Measurements from ENCODE around the gene ANO2. TPM values are rescaled to one million over a fixed set of nuclear protein-coding genes. Genes with fewer than 3 reads are reported as not detected.
"Not testable (repeated sequence)": the region's sequence is repeated elsewhere in the genome, so short reads cannot be mapped to it uniquely, and the experiment has no call there.

The ANO2 gene
- total RNA-seq, 1 experiment from 2014 or later, result 2.9 TPM

GRCh38 chr12:5669624-5670023, 275.4 kb downstream of the ANO2 start:
- not testable (repeated sequence) for DNase-seq (ENCODE audit: low read depth)

- peak; percentile 72 for DNase-seq (ENCODE audit: low read depth)
Observed at GRCh38 chr12:5665615-5666014, 279.4 kb downstream of the ANO2 start.

GRCh38 chr12:5661811-5662210, 283.2 kb downstream of the ANO2 start:
- no peak for DNase-seq (ENCODE audit: low read depth)

GRCh38 chr12:5660238-5660637, 284.8 kb downstream of the ANO2 start:
- DNase-seq (ENCODE audit: low read depth), result peak; percentile 25

GRCh38 chr12:5658339-5658941, 286.6 kb downstream of the ANO2 start:
- not testable (repeated sequence) for DNase-seq (ENCODE audit: low read depth)

- no peak for DNase-seq (ENCODE audit: low read depth)
Observed at GRCh38 chr12:5656836-5657235, 288.2 kb downstream of the ANO2 start.

GRCh38 chr12:5655120-5655519, 289.9 kb downstream of the ANO2 start:
- DNase-seq (ENCODE audit: low read depth), result no peak

GRCh38 chr12:5654019-5654418, 291.0 kb downstream of the ANO2 start:
- no peak for DNase-seq (ENCODE audit: low read depth)

GRCh38 chr12:5650829-5651461, 294.1 kb downstream of the ANO2 start:
- DNase-seq (ENCODE audit: low read depth), result no peak

GRCh38 chr12:5650281-5650680, 294.8 kb downstream of the ANO2 start:
- no peak for DNase-seq (ENCODE audit: low read depth)

GRCh38 chr12:5648692-5649359, 296.2 kb downstream of the ANO2 start:
- peak; percentile 50 for DNase-seq (ENCODE audit: low read depth)

GRCh38 chr12:5643266-5643665, 301.8 kb downstream of the ANO2 start:
- no peak for DNase-seq (ENCODE audit: low read depth)

- no peak for DNase-seq (ENCODE audit: low read depth)
Observed at GRCh38 chr12:5637698-5638097, 307.4 kb downstream of the ANO2 start.

GRCh38 chr12:5636907-5637306, 308.2 kb downstream of the ANO2 start:
- DNase-seq (ENCODE audit: low read depth), result no peak

GRCh38 chr12:5633106-5633505, 312.0 kb downstream of the ANO2 start:
- no peak for DNase-seq (ENCODE audit: low read depth)

GRCh38 chr12:5632453-5632852, 312.6 kb downstream of the ANO2 start:
- DNase-seq (ENCODE audit: low read depth), result no peak

GRCh38 chr12:5631497-5631896, 313.6 kb downstream of the ANO2 start:
- no peak for DNase-seq (ENCODE audit: low read depth)

- no peak for DNase-seq (ENCODE audit: low read depth)
Observed at GRCh38 chr12:5630726-5631125, 314.3 kb downstream of the ANO2 start.

GRCh38 chr12:5628501-5628900, 316.6 kb downstream of the ANO2 start:
- DNase-seq (ENCODE audit: low read depth), result no peak

- no peak for DNase-seq (ENCODE audit: low read depth)
Observed at GRCh38 chr12:5627053-5627630, 317.9 kb downstream of the ANO2 start.

- DNase-seq (ENCODE audit: low read depth), result no peak
Observed at GRCh38 chr12:5626151-5626550, 318.9 kb downstream of the ANO2 start.

GRCh38 chr12:5624486-5625272, 320.4 kb downstream of the ANO2 start:
- no peak for DNase-seq (ENCODE audit: low read depth)

Data from RPMI7951 (cell line).